K562 (cell line): ENCODE measurements around the gene SLC22A23. TPM values are rescaled to one million over a fixed set of nuclear protein-coding genes. Genes with fewer than 3 reads are reported as not detected.

Experiments used
- BCLAF1 ChIP-seq, 2 experiments: fragments of 450-650 bp in 1 of 2; IDR thresholded peaks; 2 replicates each; pipeline ENCODE4 v1.6.1; 2011 to 2017; ENCODE audit warnings: low read depth in 2 of 2, antibody characterized with exemption in 1 of 2, borderline replicate concordance in 1 of 2, low read length in 1 of 2, mild to moderate bottlenecking in 1 of 2, mixed read lengths in 1 of 2; ENCODE audit not compliant: control insufficient read depth in 1 of 2
- EGR1 ChIP-seq: fragments of 450-650 bp; conservative IDR thresholded peaks from 2 replicates; pipeline ENCODE4 v1.6.1; 2017; ENCODE audit warnings: mild to moderate bottlenecking
- ERF ChIP-seq: fragments of 450-650 bp; formaldehyde crosslinking; IDR thresholded peaks from 2 replicates; pipeline ENCODE4 v1.4.0; 2020; ENCODE audit warnings: mild to moderate bottlenecking, mixed read lengths
- ETV1 ChIP-seq: fragments of 450-650 bp; conservative IDR thresholded peaks from 2 replicates; pipeline ENCODE4 v1.6.1; 2016; ENCODE audit warnings: missing genetic modification characterization, control low read depth, low read depth, missing compliant biosample characterization
- GTF2B ChIP-seq: IDR thresholded peaks from 2 replicates; pipeline ENCODE4 v1.6.1; 2011; ENCODE audit not compliant: insufficient read length; ENCODE audit errors: extremely low read depth
- HDAC6 ChIP-seq: IDR thresholded peaks from 2 replicates; pipeline ENCODE4 v1.6.1; 2012; ENCODE audit warnings: low read depth, mild to moderate bottlenecking, control low read depth, inconsistent platforms, low read length, moderate library complexity
- MAFF ChIP-seq: IDR thresholded peaks from 2 replicates; pipeline ENCODE4 v1.6.1; 2012; ENCODE audit warnings: low read length, improper control_type of control experiment
- POLR2AphosphoS5 ChIP-seq: IDR thresholded peaks from 2 replicates; pipeline ENCODE4 v1.6.1; 2011; ENCODE audit warnings: mild to moderate bottlenecking, low read depth, low read length, moderate library complexity; ENCODE audit not compliant: control insufficient read depth, insufficient read depth
- PRMT5 ChIP-seq: sonication (generic); formaldehyde crosslinking; IDR thresholded peaks from 2 replicates; pipeline ENCODE4 v1.5.0; 2020; ENCODE audit warnings: missing genetic modification reagents
- PTRF ChIP-seq: fragments of 450-650 bp; IDR thresholded peaks from 2 replicates; pipeline ENCODE4 v1.6.1; 2016; ENCODE audit warnings: mild to moderate bottlenecking, missing genetic modification characterization, missing compliant biosample characterization
- RBM39 ChIP-seq: fragments of 200-400 bp; formaldehyde crosslinking; optimal IDR thresholded peaks from 2 replicates; pipeline ENCODE3; 2018; ENCODE audit warnings: low read depth, low read length
- RNF219 ChIP-seq: fragments of 250-450 bp; sonication (Bioruptor Pico); IDR thresholded peaks from 2 replicates; pipeline ENCODE4 v1.5.0; 2022; ENCODE audit warnings: mild to moderate bottlenecking
- SIN3B ChIP-seq: fragments of 450-650 bp; IDR thresholded peaks from 2 replicates; pipeline ENCODE4 v1.6.1; 2017; ENCODE audit warnings: low read depth, mild to moderate bottlenecking, moderate library complexity
- TCF7L2 ChIP-seq: fragments of 150-350 bp; IDR thresholded peaks from 2 replicates; pipeline ENCODE4 v1.6.1; 2016; ENCODE audit warnings: low read depth, mild to moderate bottlenecking, low read length, moderate library complexity
- TSHZ1 ChIP-seq: fragments of 250-450 bp; sonication (Bioruptor Pico); IDR thresholded peaks from 2 replicates; pipeline ENCODE4 v1.4.0; 2020; ENCODE audit warnings: mild to moderate bottlenecking, moderate library complexity
- ZBTB26 ChIP-seq: fragments of 450-650 bp; formaldehyde crosslinking; IDR thresholded peaks from 2 replicates; pipeline ENCODE4 v1.4.0; 2022; ENCODE audit warnings: missing genetic modification characterization
- ZNF239 ChIP-seq: fragments of 250-450 bp; sonication (Bioruptor Pico); IDR thresholded peaks from 2 replicates; pipeline ENCODE4 v1.4.0; 2020; ENCODE audit warnings: mild to moderate bottlenecking
- ZNF354B ChIP-seq: fragments of 250-450 bp; sonication (Bioruptor Pico); IDR thresholded peaks from 2 replicates; pipeline ENCODE4 v1.4.0; 2020
- polyA plus RNA-seq, 8 experiments: library from polyadenylated mRNA; depleted of rRNA in 4 of 8; stranded (reverse) in 5 of 8; unstranded in 3 of 8; fragments of >200 nt; fragmentation: Nextera tagmentation in 2 of 8; fragmentation: Illumina TruSeq in 1 of 8; extraction: Ambion mirVana in 2 of 8; extraction: Trizol in 1 of 8; gene quantifications; 2 replicates each; pipeline versions ENCODE4 v1.2.1 to v1.2.3, GENCODE V29; 2011 to 2014; ENCODE audit warnings: inconsistent platforms in 1 of 8, missing spikeins in 1 of 8
- total RNA-seq, 7 experiments: library from RNA; depleted of rRNA in 6 of 7; stranded (reverse); fragments of >200 nt in 6 of 7; fragmentation: Illumina TruSeq in 2 of 7; extraction: Trizol in 2 of 7; gene quantifications; 2 replicates each; pipeline versions ENCODE4 v1.2.1 to v1.2.3, GENCODE V29; 2011 to 2021; ENCODE audit warnings: low replicate concordance in 1 of 7

Gene SLC22A23
- total and polyA plus RNA-seq, 9 of the 15 experiments (the other 6 are each of a cell fraction or from before 2014, with no cell fraction given) = 0.30 to 8.7 (median 2.5) TPM

GRCh38 chr6:3291987-3292386, 164.9 kb downstream of the SLC22A23 start (continued):
- TF ChIP-seq BCLAF1 (IDR thresholded peaks at IDR 0.05; ENCODE audit: borderline replicate concordance in 1 of 2, control insufficient read depth in 1 of 2, low read depth in 2 of 2, low read length in 1 of 2) (no peak), ETV1 (tag) (peak; percentile 91), MAFF (peak; percentile 26; the same call in 1 of the 2 replicates), RBM39 (no peak), POLR2AphosphoS5 (0 out of 2 replicates have a peak, but pooled peaks have one; percentile 39), ZBTB26 (CRISPR knock-in tag) (no peak), ERF (no peak), TCF7L2 (no peak), PTRF (no peak), GTF2B (no peak), EGR1 (no peak), PRMT5 (CRISPR knock-in tag) (no peak), ZNF354B (no peak), SIN3B (no peak), ZNF239 (CRISPR knock-in tag) (no peak), TSHZ1 (CRISPR knock-in tag) (no peak), HDAC6 (no peak), RNF219 (CRISPR knock-in tag) (no peak)
